A549 (cell line): ENCODE measurements around the gene FDPS. TPM values are rescaled to one million over a fixed set of nuclear protein-coding genes. Genes with fewer than 3 reads are reported as not detected.

Source experiments
- ATAC-seq, 2 experiments: fragments of 200-7000 bp in 1 of 2; fragments of >200 bp in 1 of 2; cut with Nextera tagmentation in 1 of 2; cut with Tn5 transposase in 1 of 2; 3 replicates each; pipeline versions ENCODE4 v1.8.0 to v1.9.1; 2018 to 2020; ENCODE audit warnings: mild to moderate bottlenecking in 1 of 2, moderate library complexity in 1 of 2
- CTCF ChIA-PET: fragments of 300-600 bp; sonication (Branson Sonifier 250); formaldehyde crosslinking; extraction: SDS; loops from one replicate; lab custom pipeline; 2021; ENCODE audit warnings: antibody characterized with exemption, inconsistent platforms; lab: Yijun Ruan, JAX
- POLR2A ChIA-PET: fragments of 350-600 bp; formaldehyde crosslinking; extraction: SDS; loops from one replicate; lab custom pipeline; 2021; ENCODE audit warnings: antibody characterized with exemption, inconsistent platforms; lab: Yijun Ruan, JAX
- DNase-seq, 2 experiments: peaks; one replicate each; pipeline versions ENCODE4 v3.0.0 to v3.0.0-alpha.2; 2011 to 2016; ENCODE audit warnings: low read depth in 1 of 2, low spot score in 1 of 2
- FAIRE-seq: peaks from 2 replicates; lab custom pipeline; 2011; peaks lifted over from hg19 to GRCh38; lab: Jason Lieb, UNC
- H3K27ac ChIP-seq, 2 experiments: fragments of >200 bp; sonication (Bioruptor Twin); formaldehyde crosslinking; 3 replicates each; pipeline ENCODE4 v1.5.1; 2016 to 2017
- H3K4me1 ChIP-seq: fragments of >200 bp; sonication (Bioruptor Twin); formaldehyde crosslinking; 3 replicates; pipeline ENCODE4 v1.6.1; 2016
- H3K4me2 ChIP-seq: fragments of >200 bp; sonication (Bioruptor Twin); formaldehyde crosslinking; 3 replicates; pipeline ENCODE4 v1.6.1; 2016
- H3K4me3 ChIP-seq: fragments of >200 bp; sonication (Bioruptor Twin); formaldehyde crosslinking; 3 replicates; pipeline ENCODE4 v1.5.1; 2016
- H3K9me3 ChIP-seq: fragments of >200 bp; sonication (Bioruptor Twin); formaldehyde crosslinking; 3 replicates; pipeline ENCODE4 v1.6.1; 2016
- BHLHE40 ChIP-seq: IDR thresholded peaks from 2 replicates; pipeline ENCODE4 v1.6.1; 2012; ENCODE audit warnings: low read depth, low read length, inconsistent platforms
- CEBPB ChIP-seq, 2 experiments: fragments of >200 bp in 1 of 2; sonication (Bioruptor Twin) in 1 of 2; formaldehyde crosslinking in 1 of 2; IDR thresholded peaks; 2 replicates each; pipeline ENCODE4 v1.6.1; 2012 to 2016
- CHD2 ChIP-seq: fragments of 150-350 bp; IDR thresholded peaks from 2 replicates; pipeline ENCODE4 v1.6.1; 2014; ENCODE audit warnings: low read length; ENCODE audit not compliant: partially characterized antibody
- CHD4 ChIP-seq: fragments of 200-600 bp; sonication (generic); IDR thresholded peaks from 2 replicates; pipeline ENCODE4 v1.6.1; 2016; ENCODE audit warnings: antibody characterized with exemption, mild to moderate bottlenecking, borderline replicate concordance
- CTCF ChIP-seq: fragments of >200 bp; sonication (Bioruptor Twin); formaldehyde crosslinking; IDR thresholded peaks from 3 replicates; pipeline ENCODE4 v1.5.1; 2016
- EHF ChIP-seq: fragments of 250-450 bp; sonication (Bioruptor Pico); IDR thresholded peaks from 2 replicates; pipeline ENCODE4 v1.5.0; 2020; ENCODE audit warnings: mild to moderate bottlenecking
- FOSL2 ChIP-seq, 2 experiments: fragments of 450-650 bp in 1 of 2; fragments of >200 bp in 1 of 2; sonication (Bioruptor Twin) in 1 of 2; formaldehyde crosslinking; IDR thresholded peaks; 2 replicates each; pipeline versions ENCODE4 v1.5.0 to v1.6.1; 2016 to 2020; ENCODE audit warnings: mild to moderate bottlenecking in 1 of 2, moderate library complexity in 1 of 2
- FOXS1 ChIP-seq: fragments of 250-450 bp; sonication (Bioruptor Pico); IDR thresholded peaks from 2 replicates; pipeline ENCODE4 v1.5.0; 2020; ENCODE audit warnings: mild to moderate bottlenecking, moderate library complexity
- HMGXB4 ChIP-seq: fragments of 250-450 bp; sonication (Bioruptor Pico); IDR thresholded peaks from 2 replicates; pipeline ENCODE4 v1.5.0; 2021; ENCODE audit warnings: mild to moderate bottlenecking, moderate library complexity, borderline replicate concordance
- JUN ChIP-seq, 2 experiments: fragments of >200 bp; sonication (Bioruptor Twin); formaldehyde crosslinking; IDR thresholded peaks; 2 replicates in 1 of 2; 3 replicates in 1 of 2; pipeline ENCODE4 v1.6.1; 2016 to 2017
- KDM5A ChIP-seq: fragments of 200-600 bp; sonication (generic); IDR thresholded peaks from 2 replicates; pipeline ENCODE4 v1.6.1; 2016; ENCODE audit warnings: antibody characterized with exemption, mild to moderate bottlenecking
- MAFK ChIP-seq: fragments of 450-650 bp; IDR thresholded peaks from 2 replicates; pipeline ENCODE4 v1.6.1; 2014; ENCODE audit not compliant: partially characterized antibody
- NPAS2 ChIP-seq: fragments of 250-450 bp; sonication (Bioruptor Pico); IDR thresholded peaks from 2 replicates; pipeline ENCODE4 v1.8.0; 2022; ENCODE audit warnings: mild to moderate bottlenecking, moderate library complexity, borderline replicate concordance
- NR3C1 ChIP-seq: fragments of >200 bp; sonication (Bioruptor Twin); formaldehyde crosslinking; IDR thresholded peaks from 3 replicates; pipeline ENCODE4 v1.6.1; 2017
- PHF8 ChIP-seq: fragments of 200-600 bp; sonication (generic); IDR thresholded peaks from 2 replicates; pipeline ENCODE4 v1.6.1; 2016; ENCODE audit warnings: low read depth, mild to moderate bottlenecking, antibody characterized with exemption, moderate library complexity, borderline replicate concordance
- POLR2A ChIP-seq: IDR thresholded peaks from 2 replicates; pipeline ENCODE4 v1.6.1; 2012; ENCODE audit warnings: mild to moderate bottlenecking, low read length
- POLR2AphosphoS2 ChIP-seq: conservative IDR thresholded peaks from 2 replicates; pipeline ENCODE4 v1.6.1; 2012; ENCODE audit warnings: low read length, improper control_type of control experiment, inconsistent platforms
- RFX5 ChIP-seq: fragments of 450-650 bp; IDR thresholded peaks from 2 replicates; pipeline ENCODE4 v1.7.1; 2014; ENCODE audit warnings: antibody characterized with exemption, mild to moderate bottlenecking, moderate library complexity
- RNF2 ChIP-seq: fragments of 200-600 bp; sonication (generic); IDR thresholded peaks from 2 replicates; pipeline ENCODE4 v1.6.1; 2016; ENCODE audit warnings: low read depth, mild to moderate bottlenecking, antibody characterized with exemption, moderate library complexity, borderline replicate concordance
- TFCP2L1 ChIP-seq: fragments of 250-450 bp; sonication (Bioruptor Pico); IDR thresholded peaks from 2 replicates; pipeline ENCODE4 v1.5.0; 2021; ENCODE audit warnings: mild to moderate bottlenecking
- TP53 ChIP-seq: fragments of 250-450 bp; sonication (Bioruptor Pico); IDR thresholded peaks from 2 replicates; pipeline ENCODE4 v1.5.0; 2021; ENCODE audit warnings: mild to moderate bottlenecking, moderate library complexity
- USF2 ChIP-seq: fragments of 450-650 bp; IDR thresholded peaks from 2 replicates; pipeline ENCODE4 v1.6.1; 2014; ENCODE audit warnings: antibody characterized with exemption
- ZC3H11A ChIP-seq: fragments of 450-650 bp; IDR thresholded peaks from 2 replicates; pipeline ENCODE4 v1.6.1; 2014; ENCODE audit warnings: antibody characterized with exemption, mild to moderate bottlenecking
- ZFP36 ChIP-seq: fragments of 450-650 bp; IDR thresholded peaks from 2 replicates; pipeline ENCODE4 v1.6.1; 2014; ENCODE audit warnings: borderline replicate concordance; ENCODE audit not compliant: partially characterized antibody
- ZSCAN20 ChIP-seq: fragments of 250-450 bp; sonication (Bioruptor Pico); IDR thresholded peaks from 2 replicates; pipeline ENCODE4 v1.8.0; 2022; ENCODE audit warnings: mild to moderate bottlenecking, moderate library complexity
- WGBS: methylation state at CpG from one replicate; pipeline ENCODE4 v1.1.6; 2017; ENCODE audit errors: missing lambda C conversion rate; 5-methylcytosine and 5-hydroxymethylcytosine counted together
- polyA minus RNA-seq: library from RNA; depleted of rRNA, polyadenylated mRNA; stranded (reverse); fragments of >200 nt; gene quantifications from 2 replicates; pipeline ENCODE4 v1.2.3, GENCODE V29; 2011; rRNA and poly(A)+ RNA removed
- polyA plus RNA-seq, 4 experiments: library from polyadenylated mRNA; depleted of rRNA in 3 of 4; stranded (reverse); fragments of >200 nt; fragmentation: RNase III in 1 of 4; extraction: RNeasy Plus Mini Kit Qiagen cat#74134 plus additional on column Dnase treatment in 1 of 4; gene quantifications; 2 replicates in 3 of 4; 3 replicates in 1 of 4; pipeline ENCODE4 v1.2.3, GENCODE V29; 2011 to 2017
- TF ChIP-seq, protein P1 (sequence below): fragments of 200-600 bp; sonication (generic); IDR thresholded peaks from 2 replicates; pipeline ENCODE4 v1.6.1; 2016; ENCODE audit warnings: antibody characterized with exemption, mild to moderate bottlenecking, moderate library complexity
- TF ChIP-seq, protein P2 (sequence below): fragments of >200 bp; sonication (Bioruptor Twin); formaldehyde crosslinking; IDR thresholded peaks from 3 replicates; pipeline ENCODE4 v1.6.1; 2016

FDPS gene
- polyA plus RNA-seq (2011; rRNA removed) (143 and 148 TPM in 2 replicates), polyA plus RNA-seq (2017; fragmentation: RNase III; extraction: RNeasy Plus Mini Kit Qiagen cat#74134 plus additional on column Dnase treatment) (176 to 228 TPM (median 205 TPM) in 3 replicates), polyA minus RNA-seq (86.7 and 96.2 TPM in 2 replicates)
- polyA plus RNA-seq (2012; cell fraction: cytosol; rRNA removed) = 166 and 178 TPM in 2 replicates
- polyA plus RNA-seq (2012; cell fraction: nucleus; rRNA removed) = 150 and 235 TPM in 2 replicates

GRCh38 chr1:155308493-155309422 lies at the start of gene FDPS:
Gene FDPS (plus strand): TSS chr1:155308866. CDS start chr1:155309790, 924 bp downstream.
- CTCF ChIA-PET = interaction anchor here (0.6 to 7.1 kb wide), 11 partner anchors 14 to 287 kb away, joined by 3 to 54 read pairs (median 5); partner anchors contain the start of gene MTX1
- FAIRE-seq (peak; percentile 43), ATAC-seq (peak; percentile 98), DNase-seq (peak; percentile 98 to 99)
- peak within 1 kb of the TSS; percentile 97 for H3K4me3 ChIP-seq
- no peaks in the 10 kb centered on the region for H3K9me3 ChIP-seq
- POLR2A ChIA-PET = interaction anchor here (0.5 to 1.0 kb wide), 4 partner anchors 30 to 47 kb away, joined by 3 to 7 read pairs (median 3); partner anchors contain the start of gene SCAMP3
- 2% methylated on average over 51 of the region's 51 CpGs for WGBS
- H3K4me2 ChIP-seq = peak within 1 kb of the TSS; percentile 100
- H3K4me1 ChIP-seq = peaks cover 27% of the 10 kb centered on the region
- TF ChIP-seq JUN (IDR thresholded peaks at IDR 0.05) = no peak; a peak in 2 of 5 replicates
- TF ChIP-seq MAFK = no peak
- no peak for TF ChIP-seq FOSL2 (IDR thresholded peaks at IDR 0.05)
- no peak for TF ChIP-seq FOSL2 (CRISPR knock-in tag; IDR thresholded peaks at IDR 0.05)
- no peak for TF ChIP-seq TP53 (CRISPR knock-in tag)
- TF ChIP-seq POLR2A = peak; percentile 74
- TF ChIP-seq ZSCAN20 (CRISPR knock-in tag) = no peak
- TF ChIP-seq ZFP36 = no peak
- TF ChIP-seq RFX5 = 0 out of 2 replicates have a peak, but pooled peaks have one; percentile 51
- TF ChIP-seq CHD4 = no peak
- TF ChIP-seq NPAS2 (CRISPR knock-in tag) = no peak
- no peak for TF ChIP-seq FOXS1 (CRISPR knock-in tag)
- TF ChIP-seq RNF2 = no peak
- no peak for TF ChIP-seq HMGXB4 (CRISPR knock-in tag)
- peak; percentile 83 for TF ChIP-seq USF2
- TF ChIP-seq CTCF = no peak
- TF ChIP-seq NR3C1 = no peak
- no peak for TF ChIP-seq TFCP2L1 (CRISPR knock-in tag)
- TF ChIP-seq, protein P1, sequence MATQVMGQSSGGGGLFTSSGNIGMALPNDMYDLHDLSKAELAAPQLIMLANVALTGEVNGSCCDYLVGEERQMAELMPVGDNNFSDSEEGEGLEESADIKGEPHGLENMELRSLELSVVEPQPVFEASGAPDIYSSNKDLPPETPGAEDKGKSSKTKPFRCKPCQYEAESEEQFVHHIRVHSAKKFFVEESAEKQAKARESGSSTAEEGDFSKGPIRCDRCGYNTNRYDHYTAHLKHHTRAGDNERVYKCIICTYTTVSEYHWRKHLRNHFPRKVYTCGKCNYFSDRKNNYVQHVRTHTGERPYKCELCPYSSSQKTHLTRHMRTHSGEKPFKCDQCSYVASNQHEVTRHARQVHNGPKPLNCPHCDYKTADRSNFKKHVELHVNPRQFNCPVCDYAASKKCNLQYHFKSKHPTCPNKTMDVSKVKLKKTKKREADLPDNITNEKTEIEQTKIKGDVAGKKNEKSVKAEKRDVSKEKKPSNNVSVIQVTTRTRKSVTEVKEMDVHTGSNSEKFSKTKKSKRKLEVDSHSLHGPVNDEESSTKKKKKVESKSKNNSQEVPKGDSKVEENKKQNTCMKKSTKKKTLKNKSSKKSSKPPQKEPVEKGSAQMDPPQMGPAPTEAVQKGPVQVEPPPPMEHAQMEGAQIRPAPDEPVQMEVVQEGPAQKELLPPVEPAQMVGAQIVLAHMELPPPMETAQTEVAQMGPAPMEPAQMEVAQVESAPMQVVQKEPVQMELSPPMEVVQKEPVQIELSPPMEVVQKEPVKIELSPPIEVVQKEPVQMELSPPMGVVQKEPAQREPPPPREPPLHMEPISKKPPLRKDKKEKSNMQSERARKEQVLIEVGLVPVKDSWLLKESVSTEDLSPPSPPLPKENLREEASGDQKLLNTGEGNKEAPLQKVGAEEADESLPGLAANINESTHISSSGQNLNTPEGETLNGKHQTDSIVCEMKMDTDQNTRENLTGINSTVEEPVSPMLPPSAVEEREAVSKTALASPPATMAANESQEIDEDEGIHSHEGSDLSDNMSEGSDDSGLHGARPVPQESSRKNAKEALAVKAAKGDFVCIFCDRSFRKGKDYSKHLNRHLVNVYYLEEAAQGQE = peak; percentile 77
- no peak for TF ChIP-seq EHF
- peak; percentile 80 for TF ChIP-seq CHD2
- TF ChIP-seq, protein P2, sequence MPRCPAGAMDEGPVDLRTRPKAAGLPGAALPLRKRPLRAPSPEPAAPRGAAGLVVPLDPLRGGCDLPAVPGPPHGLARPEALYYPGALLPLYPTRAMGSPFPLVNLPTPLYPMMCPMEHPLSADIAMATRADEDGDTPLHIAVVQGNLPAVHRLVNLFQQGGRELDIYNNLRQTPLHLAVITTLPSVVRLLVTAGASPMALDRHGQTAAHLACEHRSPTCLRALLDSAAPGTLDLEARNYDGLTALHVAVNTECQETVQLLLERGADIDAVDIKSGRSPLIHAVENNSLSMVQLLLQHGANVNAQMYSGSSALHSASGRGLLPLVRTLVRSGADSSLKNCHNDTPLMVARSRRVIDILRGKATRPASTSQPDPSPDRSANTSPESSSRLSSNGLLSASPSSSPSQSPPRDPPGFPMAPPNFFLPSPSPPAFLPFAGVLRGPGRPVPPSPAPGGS = peak; percentile 56; the same call in 1 of the 3 replicates
- 0 out of 2 replicates have a peak, but pooled peaks have one; percentile 36 for TF ChIP-seq KDM5A
- 0 out of 2 replicates have a peak, but pooled peaks have one; percentile 15 for TF ChIP-seq POLR2AphosphoS2
- no peak for TF ChIP-seq BHLHE40
- TF ChIP-seq PHF8 = peak; percentile 64
- no peak for TF ChIP-seq ZC3H11A
- TF ChIP-seq CEBPB (IDR thresholded peaks at IDR 0.05) = no peak
- H3K27ac ChIP-seq = peak within 1 kb of the TSS; percentile 93 to 95
